ENCODE data around the gene HAUS3.
A peak's percentile ranks its signal among the peaks of the same experiment; 100 is the strongest.

Gene HAUS3

GRCh38 chr4:2266821-2267220 lies 24.9 kb upstream of the HAUS3 start:
- TF ChIP-seq YY1 (IDR thresholded peaks at IDR 0.05; ENCODE audit: low read depth) (no peak), FOXM1 (IDR thresholded peaks at IDR 0.05; ENCODE audit: borderline replicate concordance, low read depth) (no peak), MAX (IDR thresholded peaks at IDR 0.05) (no peak), CREB1 (IDR thresholded peaks at IDR 0.05; ENCODE audit: low read depth) (no peak), EGR1 (IDR thresholded peaks at IDR 0.05) (no peak), ZBTB7A (IDR thresholded peaks at IDR 0.05; ENCODE audit: low read depth) (no peak), RAD21 (IDR thresholded peaks at IDR 0.05; ENCODE audit: low read depth) (no peak), CEBPB (IDR thresholded peaks at IDR 0.05) (no peak), TEAD4 (IDR thresholded peaks at IDR 0.05) (no peak), TCF12 (IDR thresholded peaks at IDR 0.05; ENCODE audit: low read depth) (no peak), REST (IDR thresholded peaks at IDR 0.05; ENCODE audit: low read depth) (no peak), TAF1 (IDR thresholded peaks at IDR 0.05; ENCODE audit: low read depth) (no peak), NFIC (IDR thresholded peaks at IDR 0.05) (no peak), EP300 (IDR thresholded peaks at IDR 0.05; ENCODE audit: borderline replicate concordance) (no peak), USF1 (IDR thresholded peaks at IDR 0.05) (no peak)

GRCh38 chr4:2266181-2266580 lies 24.3 kb upstream of the HAUS3 start:
- TF ChIP-seq TEAD4 (IDR thresholded peaks at IDR 0.05) (peak; percentile 27; the same call in 1 of the 2 replicates), RAD21 (IDR thresholded peaks at IDR 0.05; ENCODE audit: low read depth) (0 out of 2 replicates have a peak, but pooled peaks have one; percentile 5), REST (IDR thresholded peaks at IDR 0.05; ENCODE audit: low read depth) (no peak), NFIC (IDR thresholded peaks at IDR 0.05) (peak; percentile 48; the same call in 1 of the 2 replicates)

GRCh38 chr4:2265113-2266110 lies 23.5 kb upstream of the HAUS3 start:
- no peak for TF ChIP-seq YY1 (IDR thresholded peaks at IDR 0.05; ENCODE audit: low read depth)
- no peak for TF ChIP-seq ZBTB7A (IDR thresholded peaks at IDR 0.05; ENCODE audit: low read depth)
- no peak for TF ChIP-seq EGR1 (IDR thresholded peaks at IDR 0.05)
- no peak for TF ChIP-seq USF1 (IDR thresholded peaks at IDR 0.05)
- no peak for TF ChIP-seq MAX (IDR thresholded peaks at IDR 0.05)
- TF ChIP-seq REST (IDR thresholded peaks at IDR 0.05; ENCODE audit: low read depth), result no peak
- no peak for TF ChIP-seq EP300 (IDR thresholded peaks at IDR 0.05; ENCODE audit: borderline replicate concordance)
- TF ChIP-seq CREB1 (IDR thresholded peaks at IDR 0.05; ENCODE audit: low read depth), result no peak
- no peak for TF ChIP-seq TAF1 (IDR thresholded peaks at IDR 0.05; ENCODE audit: low read depth)
- no peak for TF ChIP-seq FOXM1 (IDR thresholded peaks at IDR 0.05; ENCODE audit: borderline replicate concordance, low read depth)
- TF ChIP-seq CEBPB (IDR thresholded peaks at IDR 0.05), result no peak
- no peak for TF ChIP-seq NFIC (IDR thresholded peaks at IDR 0.05)
- no peak for TF ChIP-seq TEAD4 (IDR thresholded peaks at IDR 0.05)
- TF ChIP-seq TCF12 (IDR thresholded peaks at IDR 0.05; ENCODE audit: low read depth), result no peak

- TF ChIP-seq EP300 (IDR thresholded peaks at IDR 0.05; ENCODE audit: borderline replicate concordance) (no peak), ZBTB7A (IDR thresholded peaks at IDR 0.05; ENCODE audit: low read depth) (0 out of 2 replicates have a peak, but pooled peaks have one; percentile 26)
These were observed 22.6 kb upstream of the HAUS3 start for GRCh38 chr4:2264481-2265041.

All from Ishikawa (cell line).